Lower leg skin (tissue), 4 donors: ENCODE measurements around the gene TRDN. TPM values are rescaled to one million over a fixed set of nuclear protein-coding genes. Genes with fewer than 3 reads are reported as not detected.

Experiments
- DNase-seq, 2 donors: peaks; one replicate each; pipeline ENCODE4 v3.0.0-alpha.2; 2019; ENCODE audit warnings: low spot score in 2 of 2
- H3K4me3 ChIP-seq: fragments of 200-600 bp; sonication (generic); 2 replicates; pipeline ENCODE4 v1.5.1; 2017; ENCODE audit warnings: mild to moderate bottlenecking, low read depth; ENCODE audit not compliant: poor library complexity, severe bottlenecking
- POLR2A ChIP-seq, 2 donors: fragments of 450-650 bp; IDR thresholded peaks; one replicate each; pipeline ENCODE4 v1.6.1; 2016 to 2017; ENCODE audit warnings: antibody characterized with exemption in 2 of 2, mild to moderate bottlenecking in 1 of 2, moderate library complexity in 1 of 2
- WGBS, 2 donors: methylation state at CpG; one replicate each; pipeline ENCODE4 v1.1.5; 2018; 5-methylcytosine and 5-hydroxymethylcytosine counted together
- intact Hi-C: fragments of 100-400 bp; cut with DNase I; formaldehyde crosslinking; loops from one replicate; pipeline ENCODE4 v1.15.0; 2023; ENCODE audit warnings: low total_unique reads
- total RNA-seq, 4 donors: library from RNA; depleted of rRNA; stranded (reverse); fragments of >200 nt; gene quantifications; one replicate each; pipeline ENCODE4 v1.1.0, GENCODE V29; 2016
- TF ChIP-seq, protein P1 (sequence below), 3 donors: fragments of 450-650 bp; IDR thresholded peaks; one replicate each; pipeline ENCODE4 v1.5.1; 2016; ENCODE audit warnings: antibody characterized with exemption in 3 of 3, mild to moderate bottlenecking in 3 of 3, moderate library complexity in 2 of 3

TRDN gene
- total RNA-seq, 4 donors from 2014 or later = 0.06 TPM; not detected in 3

DNA sequence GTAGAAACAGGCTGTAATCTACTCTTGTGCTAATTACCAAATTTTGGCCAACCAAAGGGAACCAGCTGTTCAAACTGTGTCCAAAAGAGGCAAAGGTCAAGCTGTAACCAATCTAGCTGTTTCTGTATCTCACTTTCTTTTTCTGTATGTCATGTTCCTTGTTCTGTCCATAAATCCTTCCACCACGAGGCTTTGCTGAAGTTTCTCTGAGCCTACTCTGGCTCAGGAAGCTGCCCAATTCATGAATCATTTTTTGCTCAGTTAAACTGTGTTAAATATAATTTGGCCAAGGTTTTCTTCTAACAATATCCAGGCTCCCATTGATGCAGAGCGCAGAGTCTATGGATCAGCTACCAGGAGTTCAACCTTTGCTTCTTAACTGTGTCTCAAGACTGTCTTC lies 272.8 kb downstream of the TRDN start:
- intact Hi-C loops = no loop called here
- 64 to 81% methylated on average over 2 of the region's 2 CpGs for WGBS, 2 donors
- no peak for DNase-seq
- no peak overlapping the region for H3K4me3 ChIP-seq
- no peak for TF ChIP-seq POLR2A (IDR thresholded peaks at IDR 0.05)
- TF ChIP-seq, protein P1, sequence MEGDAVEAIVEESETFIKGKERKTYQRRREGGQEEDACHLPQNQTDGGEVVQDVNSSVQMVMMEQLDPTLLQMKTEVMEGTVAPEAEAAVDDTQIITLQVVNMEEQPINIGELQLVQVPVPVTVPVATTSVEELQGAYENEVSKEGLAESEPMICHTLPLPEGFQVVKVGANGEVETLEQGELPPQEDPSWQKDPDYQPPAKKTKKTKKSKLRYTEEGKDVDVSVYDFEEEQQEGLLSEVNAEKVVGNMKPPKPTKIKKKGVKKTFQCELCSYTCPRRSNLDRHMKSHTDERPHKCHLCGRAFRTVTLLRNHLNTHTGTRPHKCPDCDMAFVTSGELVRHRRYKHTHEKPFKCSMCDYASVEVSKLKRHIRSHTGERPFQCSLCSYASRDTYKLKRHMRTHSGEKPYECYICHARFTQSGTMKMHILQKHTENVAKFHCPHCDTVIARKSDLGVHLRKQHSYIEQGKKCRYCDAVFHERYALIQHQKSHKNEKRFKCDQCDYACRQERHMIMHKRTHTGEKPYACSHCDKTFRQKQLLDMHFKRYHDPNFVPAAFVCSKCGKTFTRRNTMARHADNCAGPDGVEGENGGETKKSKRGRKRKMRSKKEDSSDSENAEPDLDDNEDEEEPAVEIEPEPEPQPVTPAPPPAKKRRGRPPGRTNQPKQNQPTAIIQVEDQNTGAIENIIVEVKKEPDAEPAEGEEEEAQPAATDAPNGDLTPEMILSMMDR (IDR thresholded peaks at IDR 0.05) = no peak

DNA sequence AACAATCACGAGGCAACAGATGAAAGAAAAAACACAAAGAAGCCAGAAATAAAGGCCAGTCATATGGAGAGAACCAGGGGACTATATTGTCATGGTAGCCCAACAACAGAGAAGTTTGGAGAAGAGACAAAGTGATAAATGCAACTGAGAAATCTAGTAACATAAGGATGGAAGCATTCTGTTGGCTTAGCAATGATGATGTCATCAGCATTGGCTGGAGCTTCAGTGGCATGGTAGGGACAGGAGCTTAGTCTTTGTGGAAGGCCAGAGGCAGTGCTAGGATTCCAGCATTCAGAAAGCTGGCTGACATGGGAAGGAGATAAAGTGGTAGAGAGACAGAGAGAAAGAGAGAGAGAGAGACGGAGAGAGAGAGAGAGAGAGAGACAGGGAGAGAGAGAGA lies 276.4 kb downstream of the TRDN start:
- TF ChIP-seq POLR2A (IDR thresholded peaks at IDR 0.05) = no peak
- TF ChIP-seq, protein P1 (IDR thresholded peaks at IDR 0.05) = no peak
- no peak overlapping the region for H3K4me3 ChIP-seq
- WGBS, 2 donors = 66 to 78% methylated on average over 2 of the region's 2 CpGs
- DNase-seq = no peak
- intact Hi-C loops = no loop called here

DNA sequence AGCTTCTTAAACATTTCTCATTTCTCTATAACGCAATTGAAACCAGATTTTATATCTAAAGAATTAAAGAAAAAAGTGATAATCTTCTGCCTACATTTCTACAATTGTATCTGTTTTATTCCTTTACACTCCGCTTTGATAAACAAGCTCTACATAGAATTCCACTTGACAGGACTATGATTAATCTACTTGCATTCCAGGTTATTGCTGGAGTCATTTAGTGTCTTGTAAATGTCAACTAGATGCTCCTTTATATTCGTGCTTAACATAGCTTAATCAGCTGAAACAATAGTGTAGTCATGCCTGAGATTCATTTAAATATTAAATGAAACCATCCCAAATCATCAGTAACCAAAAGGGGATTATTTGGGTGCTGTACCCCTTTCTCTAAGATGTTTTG lies 284.0 kb downstream of the TRDN start:
- intact Hi-C loops = no loop called here
- no peak for DNase-seq
- no peak overlapping the region for H3K4me3 ChIP-seq
- TF ChIP-seq POLR2A (IDR thresholded peaks at IDR 0.05) = no peak
- TF ChIP-seq, protein P1 (IDR thresholded peaks at IDR 0.05) = no peak
- 45 to 46% methylated on average over 3 of the region's 3 CpGs for WGBS, 2 donors

DNA sequence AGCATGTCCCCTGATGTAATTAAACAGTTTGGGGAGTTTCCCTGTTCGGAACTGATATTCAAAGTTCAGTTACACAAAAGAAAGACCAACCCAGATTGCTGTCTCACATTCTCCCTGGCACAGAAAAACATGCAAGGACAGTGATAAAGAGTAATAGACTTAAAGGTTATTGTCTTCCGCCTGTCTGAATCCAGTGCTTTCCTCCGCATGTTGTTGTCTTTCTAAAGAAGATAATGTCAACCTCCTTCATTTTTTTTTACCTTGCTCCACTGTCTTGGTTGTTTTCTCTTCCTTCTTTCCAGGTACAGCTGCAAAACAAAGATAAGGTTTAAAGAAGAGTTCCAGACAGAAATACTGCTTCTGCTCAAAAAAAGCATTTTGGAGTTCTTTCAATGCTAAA lies 284.5 kb downstream of the TRDN start:
- intact Hi-C loops = no loop called here
- H3K4me3 ChIP-seq = no peak overlapping the region
- 56 to 65% methylated on average over 3 of the region's 3 CpGs for WGBS, 2 donors
- TF ChIP-seq, protein P1 (IDR thresholded peaks at IDR 0.05) = no peak
- TF ChIP-seq POLR2A (IDR thresholded peaks at IDR 0.05) = no peak
- DNase-seq = no peak

DNA sequence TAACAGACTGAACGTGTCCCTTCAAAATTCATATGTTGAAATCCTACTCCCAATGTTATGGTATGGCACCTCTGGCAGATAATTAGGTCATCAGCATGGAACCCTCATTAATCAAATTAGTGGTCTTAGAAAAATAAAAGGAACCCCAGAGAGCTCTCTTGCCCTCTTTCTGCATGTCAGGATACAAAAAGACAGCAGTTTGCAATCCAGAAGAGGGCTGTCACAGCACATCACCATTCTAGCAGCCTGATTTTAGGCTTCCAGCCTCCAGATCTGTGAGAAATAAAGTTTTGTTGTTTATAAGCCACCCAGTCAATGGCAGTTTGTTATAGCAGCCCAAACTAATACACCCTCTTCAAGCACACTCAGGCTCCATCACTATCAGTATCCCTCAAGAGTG lies 292.9 kb downstream of the TRDN start:
- no peak for DNase-seq
- H3K4me3 ChIP-seq = no peak overlapping the region
- no peak for TF ChIP-seq POLR2A (IDR thresholded peaks at IDR 0.05)
- TF ChIP-seq, protein P1 (IDR thresholded peaks at IDR 0.05) = no peak
- WGBS, 2 donors = 58 to 61% methylated on average over 1 of the region's 1 CpG
- intact Hi-C loops = no loop called here

DNA sequence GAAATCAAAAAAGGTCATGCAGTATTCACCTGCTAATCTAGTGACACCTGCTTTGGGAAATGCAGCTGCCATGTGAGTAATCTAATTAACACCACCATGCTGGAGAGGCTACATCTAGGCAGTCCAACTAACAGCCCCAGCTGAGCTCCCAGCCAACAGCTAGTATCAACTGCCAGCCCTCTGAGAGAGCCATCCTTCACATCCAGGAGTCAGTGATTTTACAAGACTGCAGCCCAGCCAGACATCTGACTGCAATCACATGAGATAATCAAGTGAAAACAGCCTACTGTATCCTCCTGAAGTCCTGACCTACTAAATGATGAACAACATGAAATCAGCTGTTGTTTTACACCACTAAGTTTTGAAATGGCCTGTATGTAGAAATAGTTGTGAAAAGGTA lies 298.4 kb downstream of the TRDN start:
- intact Hi-C loops = no loop called here
- TF ChIP-seq, protein P1 (IDR thresholded peaks at IDR 0.05) = no peak
- no peak for TF ChIP-seq POLR2A (IDR thresholded peaks at IDR 0.05)
- no peak overlapping the region for H3K4me3 ChIP-seq
- DNase-seq = peak in 1 of 2 donors; percentile 28
